GM12864 (cell line): ENCODE measurements around the gene ANKS1B.

Source experiments
- DNase-seq: peaks from one replicate; pipeline ENCODE4 v3.0.0-alpha.2; 2011; ENCODE audit warnings: low read depth
- H3K4me3 ChIP-seq: 2 replicates; pipeline ENCODE4 v1.5.1; 2011; ENCODE audit warnings: mild to moderate bottlenecking, low read depth, low read length, control low read depth
- TF ChIP-seq, protein P1 (sequence below): IDR thresholded peaks from 2 replicates; pipeline ENCODE4 v1.5.1; 2011; ENCODE audit warnings: low read depth, mild to moderate bottlenecking, moderate library complexity, low read length, control low read depth, inconsistent platforms; ENCODE audit errors: missing control alignments

ANKS1B gene

DNA sequence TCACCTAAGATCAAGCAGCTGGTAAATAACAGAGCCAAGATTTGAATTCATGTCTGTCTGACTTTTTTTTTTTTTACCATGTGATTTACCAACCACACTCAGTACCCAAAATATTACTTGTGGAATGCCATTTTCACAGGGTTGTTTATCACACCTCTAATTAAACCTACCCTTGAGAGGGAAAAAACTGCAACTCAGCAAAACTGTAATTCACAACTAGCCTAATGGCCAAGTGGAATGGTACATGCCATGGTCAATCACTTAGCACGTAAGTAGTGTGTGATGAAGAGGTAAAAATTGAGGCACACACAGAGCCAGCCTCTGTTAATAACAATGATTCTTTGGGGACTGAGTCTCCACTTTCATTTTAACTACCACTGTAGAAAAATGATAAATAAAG, 750.0 kb downstream of the ANKS1B start:
- no peak for DNase-seq
- TF ChIP-seq, protein P1, sequence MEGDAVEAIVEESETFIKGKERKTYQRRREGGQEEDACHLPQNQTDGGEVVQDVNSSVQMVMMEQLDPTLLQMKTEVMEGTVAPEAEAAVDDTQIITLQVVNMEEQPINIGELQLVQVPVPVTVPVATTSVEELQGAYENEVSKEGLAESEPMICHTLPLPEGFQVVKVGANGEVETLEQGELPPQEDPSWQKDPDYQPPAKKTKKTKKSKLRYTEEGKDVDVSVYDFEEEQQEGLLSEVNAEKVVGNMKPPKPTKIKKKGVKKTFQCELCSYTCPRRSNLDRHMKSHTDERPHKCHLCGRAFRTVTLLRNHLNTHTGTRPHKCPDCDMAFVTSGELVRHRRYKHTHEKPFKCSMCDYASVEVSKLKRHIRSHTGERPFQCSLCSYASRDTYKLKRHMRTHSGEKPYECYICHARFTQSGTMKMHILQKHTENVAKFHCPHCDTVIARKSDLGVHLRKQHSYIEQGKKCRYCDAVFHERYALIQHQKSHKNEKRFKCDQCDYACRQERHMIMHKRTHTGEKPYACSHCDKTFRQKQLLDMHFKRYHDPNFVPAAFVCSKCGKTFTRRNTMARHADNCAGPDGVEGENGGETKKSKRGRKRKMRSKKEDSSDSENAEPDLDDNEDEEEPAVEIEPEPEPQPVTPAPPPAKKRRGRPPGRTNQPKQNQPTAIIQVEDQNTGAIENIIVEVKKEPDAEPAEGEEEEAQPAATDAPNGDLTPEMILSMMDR, result no peak
- no peak overlapping the region for H3K4me3 ChIP-seq

DNA sequence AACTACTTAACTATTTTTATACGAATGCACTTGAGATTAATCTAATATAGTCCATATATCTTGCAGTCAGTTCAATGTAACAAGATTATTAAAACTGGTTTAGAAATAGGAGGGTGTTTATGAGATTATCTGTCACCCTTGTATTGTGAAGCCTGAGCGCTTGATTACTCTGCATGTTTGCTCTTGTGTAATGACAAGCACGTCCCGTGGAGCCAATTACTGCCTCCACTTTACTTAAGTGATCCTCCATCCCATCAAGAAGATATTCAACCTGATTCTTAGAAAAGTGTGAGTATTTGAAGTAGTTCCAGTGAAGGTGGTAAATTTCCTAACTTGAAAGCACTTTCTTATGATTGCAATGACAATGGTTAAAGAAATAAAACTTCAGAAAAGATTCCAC, 752.4 kb downstream of the ANKS1B start:
- TF ChIP-seq, protein P1, result no peak
- DNase-seq, result no peak
- H3K4me3 ChIP-seq, result no peak overlapping the region

DNA sequence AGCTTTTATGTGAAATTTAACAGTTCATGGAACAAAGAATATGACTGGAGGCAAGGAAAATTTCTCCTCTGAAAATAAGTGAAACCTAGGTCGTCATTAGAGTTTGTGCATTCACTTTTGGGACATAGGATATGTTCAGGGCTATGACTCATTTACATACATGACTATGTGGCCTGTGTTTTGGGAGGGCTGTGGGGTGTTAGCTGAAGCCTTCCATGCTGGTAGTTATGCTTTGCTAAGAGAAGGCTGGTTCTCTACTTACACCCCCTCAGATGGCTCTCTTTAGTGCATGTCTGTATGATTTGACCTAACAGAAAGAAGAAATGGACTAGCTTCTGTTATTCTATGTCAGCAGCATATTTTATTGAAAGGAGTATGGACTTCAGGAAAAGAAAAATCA, 753.7 kb downstream of the ANKS1B start:
- no peak overlapping the region for H3K4me3 ChIP-seq
- TF ChIP-seq, protein P1, result no peak

DNA sequence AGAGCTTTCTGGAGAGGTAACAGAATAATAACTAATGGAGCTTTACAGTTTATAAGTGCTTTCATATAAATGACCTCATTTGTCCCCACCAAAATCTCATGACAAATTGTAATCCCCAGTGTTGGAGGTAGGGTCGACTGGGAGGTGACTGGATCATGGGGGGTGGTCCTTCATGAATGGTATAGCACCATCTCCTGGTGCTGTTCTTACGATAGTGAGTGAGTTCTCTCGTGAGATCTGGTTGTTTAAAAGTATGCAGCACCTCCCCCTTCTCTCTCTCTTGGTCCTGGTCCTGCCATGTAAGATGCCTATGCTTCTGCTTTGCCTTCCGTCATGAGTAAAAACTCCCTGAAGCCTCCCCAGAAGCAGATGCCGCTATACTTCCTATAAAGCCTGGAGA, 760.5 kb downstream of the ANKS1B start:
- no peak for DNase-seq
- TF ChIP-seq, protein P1, result no peak

More for the DNA sequence above, 753.7 kb downstream of the ANKS1B start:
- no peak for DNase-seq

DNA sequence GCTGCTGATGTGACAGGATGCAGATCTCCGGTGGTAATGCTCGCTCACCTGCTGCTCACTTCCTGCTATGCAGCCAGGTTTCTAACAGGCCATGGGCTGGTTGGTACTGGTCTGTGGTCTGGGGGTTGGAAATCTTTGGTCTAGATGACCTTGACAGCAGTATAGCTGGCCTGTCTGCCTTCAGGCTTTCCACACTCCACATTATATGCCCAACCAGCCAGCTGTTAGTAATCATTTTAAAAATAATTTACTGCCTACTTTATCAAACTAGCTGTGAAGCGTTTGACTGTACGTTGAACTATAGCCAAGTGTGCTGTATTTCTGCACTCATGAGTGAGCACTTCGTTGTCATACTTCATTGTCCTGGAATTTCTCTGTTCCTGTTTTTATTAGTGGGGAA, 761.2 kb downstream of the ANKS1B start:
- H3K4me3 ChIP-seq, result no peak overlapping the region
- TF ChIP-seq, protein P1, result no peak
- no peak for DNase-seq

More for the DNA sequence above, 760.5 kb downstream of the ANKS1B start:
- H3K4me3 ChIP-seq, result no peak overlapping the region

DNA sequence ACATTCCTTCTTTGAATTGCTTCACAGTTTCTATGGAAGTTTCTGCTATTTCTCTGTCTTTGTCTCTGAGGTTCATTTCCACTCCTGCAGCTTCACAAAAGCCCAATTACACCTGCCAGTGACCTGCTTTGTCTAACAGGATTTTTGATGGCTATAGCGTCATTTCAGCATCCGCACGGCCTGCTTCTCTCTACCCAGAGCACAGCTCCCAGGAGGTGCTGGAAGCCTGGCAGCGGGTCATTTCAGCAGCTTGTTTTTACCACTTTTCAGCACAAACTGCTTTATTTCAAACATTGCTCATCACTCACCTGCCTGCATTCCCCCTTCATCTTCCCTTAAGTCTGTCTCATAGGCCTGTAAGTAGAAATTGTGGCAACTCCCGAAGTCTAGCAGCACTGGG, 771.7 kb downstream of the ANKS1B start:
- DNase-seq, result no peak
- TF ChIP-seq, protein P1, result no peak
- H3K4me3 ChIP-seq, result no peak overlapping the region

DNA sequence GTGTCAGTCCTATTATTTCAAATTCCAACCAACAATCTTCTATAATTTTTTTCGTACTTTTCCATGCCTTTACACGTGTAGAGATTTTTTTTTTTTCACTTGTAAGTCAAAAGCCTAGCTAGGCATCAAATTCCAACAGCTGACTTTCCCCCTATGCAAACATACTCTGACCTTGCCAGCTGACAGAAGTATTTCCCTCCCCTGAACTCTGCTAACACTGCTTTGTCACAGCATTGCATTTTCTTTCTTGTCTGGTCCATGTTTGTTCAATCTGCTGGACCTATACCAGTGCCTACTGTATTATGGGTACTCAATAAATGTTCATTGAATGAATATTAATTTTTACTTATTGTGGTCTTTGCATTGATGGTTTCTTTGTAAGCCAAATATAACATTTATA, 772.5 kb downstream of the ANKS1B start:
- H3K4me3 ChIP-seq, result no peak overlapping the region
- TF ChIP-seq, protein P1, result no peak
- no peak for DNase-seq
